Stimulated activated CD4-positive, alpha-beta T cell treated with anti-CD3 and anti-CD28 coated beads, Interleukin-2, amount 100 ng/mL, for 48 hours (primary cell): ENCODE measurements around the gene ATF6.

Experiments used
- DNase-seq, 2 donors: peaks; one replicate each; pipeline ENCODE4 v3.0.0-alpha.2; 2020

The ATF6 gene

GRCh38 chr1:161836018-161836417 is 69.9 kb downstream of the ATF6 start:
- DNase-seq, result no peak

DNA sequence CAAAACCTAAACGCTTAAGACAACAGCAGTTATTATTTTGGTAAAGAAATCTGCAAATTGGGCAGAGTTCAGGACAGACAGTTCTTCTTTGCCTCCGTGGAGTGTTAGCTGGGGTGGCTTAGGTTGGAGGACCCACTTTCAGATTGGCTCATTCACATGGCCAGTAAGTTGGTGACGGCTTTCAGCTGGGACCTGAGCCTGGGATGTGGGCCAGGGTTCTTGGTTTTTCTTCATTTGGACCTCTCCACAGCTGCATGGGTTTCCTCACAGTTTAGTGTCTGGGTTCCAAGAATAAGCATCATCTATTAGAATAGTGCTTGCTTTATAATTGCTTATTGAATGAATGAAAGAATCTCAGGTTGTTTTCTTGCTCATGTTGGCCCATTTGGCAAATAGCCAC is 72.2 kb downstream of the ATF6 start:
- DNase-seq, result no peak

DNA sequence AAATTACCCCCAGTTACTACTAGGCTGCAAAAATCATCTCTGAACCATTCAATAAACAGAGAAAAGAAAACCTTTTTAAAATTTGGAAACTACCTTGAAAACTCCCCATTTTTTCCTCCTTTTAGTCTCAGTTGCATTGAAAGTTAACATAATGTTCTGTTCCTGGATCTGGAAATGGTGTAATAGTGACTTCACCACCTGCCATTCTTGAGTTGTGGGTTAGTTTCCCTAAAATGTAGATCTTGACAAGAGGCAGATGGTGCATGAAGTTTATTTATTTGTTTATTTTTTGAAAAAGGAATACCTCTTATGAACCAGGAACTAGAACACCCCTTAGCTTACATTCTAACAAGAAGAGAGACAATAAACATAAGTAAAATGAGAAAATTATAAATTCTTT is 72.8 kb downstream of the ATF6 start:
- DNase-seq, result no peak

- DNase-seq, result no peak
These were observed 73.5 kb downstream of the ATF6 start for GRCh38 chr1:161839591-161839990.

GRCh38 chr1:161840363-161840762 is 74.2 kb downstream of the ATF6 start:
- DNase-seq, result no peak

DNA sequence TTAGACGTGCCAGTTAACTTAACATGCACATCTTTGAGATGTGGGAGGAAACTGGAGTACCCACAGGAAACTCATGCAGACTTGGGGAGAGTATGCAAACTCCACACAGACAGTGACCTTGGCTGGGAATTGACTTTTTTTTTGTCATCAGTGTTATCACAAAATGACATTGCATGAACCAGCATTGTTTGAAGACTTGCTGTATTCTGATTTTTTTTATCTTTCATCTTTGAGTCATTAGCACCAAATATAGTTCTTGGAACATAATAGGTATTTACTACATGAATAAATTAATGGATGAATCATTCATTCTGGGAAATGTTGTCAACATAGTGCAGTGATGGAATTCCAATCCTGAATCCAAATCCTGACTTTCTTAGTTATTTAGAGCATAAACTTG is 77.0 kb downstream of the ATF6 start:
- DNase-seq, result no peak

GRCh38 chr1:161844696-161845095 is 78.6 kb downstream of the ATF6 start:
- no peak for DNase-seq

DNA sequence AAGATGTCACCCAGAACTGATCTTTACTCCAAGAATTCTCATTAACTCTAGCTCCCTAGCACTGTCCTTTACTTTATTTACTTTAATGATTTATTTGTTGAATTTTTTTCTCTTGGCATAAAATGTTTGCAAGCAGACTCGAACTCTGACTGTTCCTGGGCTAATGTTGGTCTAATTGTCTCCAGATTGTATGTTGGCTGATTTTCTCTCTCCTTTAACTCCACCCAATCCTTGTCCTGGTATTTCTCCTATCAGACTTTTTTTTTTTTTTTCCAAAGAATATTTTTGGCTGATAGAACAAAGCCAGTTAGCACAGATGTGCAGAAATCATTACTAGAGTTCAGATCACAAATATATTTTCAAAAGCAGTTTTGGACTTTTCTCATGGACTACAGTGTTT is 82.6 kb downstream of the ATF6 start:
- no peak for DNase-seq

DNA sequence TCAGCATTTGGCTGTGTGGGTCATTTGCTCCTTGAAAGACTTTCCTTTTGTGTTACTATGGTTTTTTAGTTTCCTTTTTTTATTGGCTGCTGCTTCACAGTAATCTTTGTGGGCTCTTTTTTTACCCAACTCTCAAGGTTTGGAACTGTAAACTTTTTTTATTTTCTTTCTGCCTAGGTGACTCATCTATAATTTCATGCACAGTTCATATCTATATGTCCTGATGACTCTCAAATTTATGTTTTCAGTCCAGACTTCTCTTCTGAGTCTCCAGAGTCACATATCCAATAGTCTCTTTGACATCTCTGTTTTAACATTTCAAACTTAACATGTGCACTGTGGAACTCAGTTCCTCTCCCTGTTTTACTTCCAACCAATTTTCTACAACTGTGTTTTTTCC is 83.4 kb downstream of the ATF6 start:
- DNase-seq, result no peak

DNA sequence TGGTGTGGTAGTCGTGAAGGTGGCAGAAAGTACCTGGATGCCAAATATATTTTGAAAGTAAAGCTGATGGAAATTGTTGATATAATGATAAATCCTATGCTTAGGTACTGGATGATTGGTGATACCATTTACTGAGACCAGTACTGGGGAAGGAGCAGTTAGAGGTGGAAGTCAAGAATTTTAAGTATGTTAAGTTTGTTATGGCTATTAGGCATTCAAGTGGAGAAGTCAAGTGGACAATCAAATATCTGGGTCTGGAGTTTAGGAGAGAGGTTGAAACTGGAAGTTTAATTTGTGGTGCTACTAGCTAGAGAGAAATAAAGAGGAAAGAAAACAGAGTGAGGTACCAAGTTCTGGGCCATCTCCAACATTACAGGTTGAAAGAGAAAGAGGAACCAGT is 89.1 kb downstream of the ATF6 start:
- no peak for DNase-seq

DNA sequence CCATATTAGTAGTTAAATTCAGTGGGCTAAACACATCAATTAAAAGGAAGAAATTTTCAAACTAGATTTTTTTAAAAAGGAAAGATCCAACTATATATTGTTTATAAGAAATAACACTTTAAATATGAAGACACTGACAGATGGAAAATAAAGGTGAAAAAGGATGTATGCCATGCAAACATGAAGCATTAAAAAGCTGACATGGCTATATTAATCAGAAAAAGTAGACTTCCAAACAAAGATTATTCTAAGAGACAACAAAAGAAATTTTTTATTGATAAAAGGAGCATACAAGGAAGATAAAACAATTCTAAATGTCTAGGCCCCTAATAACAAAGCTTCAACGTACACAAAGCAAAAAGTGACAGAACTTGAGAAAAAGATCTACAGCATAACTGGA is 92.2 kb downstream of the ATF6 start:
- DNase-seq, result no peak

GRCh38 chr1:161863549-161863948 is 97.4 kb downstream of the ATF6 start:
- no peak for DNase-seq

DNA sequence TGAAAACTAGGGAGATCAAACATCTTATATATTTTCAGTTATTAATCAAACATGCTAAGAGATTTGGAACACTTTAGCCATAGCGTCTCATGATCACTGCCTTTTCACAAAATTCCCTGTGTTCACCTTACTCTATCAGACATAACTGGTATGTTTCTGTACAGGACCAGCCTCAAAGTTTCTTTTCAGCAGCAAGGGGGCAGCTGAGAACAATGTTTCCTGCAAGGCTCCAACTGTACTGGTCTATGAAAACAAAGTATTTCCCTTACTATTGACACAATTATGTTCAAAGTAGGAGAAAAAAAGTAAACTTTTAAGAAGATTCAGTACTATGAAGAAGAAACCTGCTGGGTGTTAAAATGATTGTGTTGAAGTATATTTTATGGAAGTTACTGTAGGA is 98.5 kb downstream of the ATF6 start:
- DNase-seq, result no peak

DNA sequence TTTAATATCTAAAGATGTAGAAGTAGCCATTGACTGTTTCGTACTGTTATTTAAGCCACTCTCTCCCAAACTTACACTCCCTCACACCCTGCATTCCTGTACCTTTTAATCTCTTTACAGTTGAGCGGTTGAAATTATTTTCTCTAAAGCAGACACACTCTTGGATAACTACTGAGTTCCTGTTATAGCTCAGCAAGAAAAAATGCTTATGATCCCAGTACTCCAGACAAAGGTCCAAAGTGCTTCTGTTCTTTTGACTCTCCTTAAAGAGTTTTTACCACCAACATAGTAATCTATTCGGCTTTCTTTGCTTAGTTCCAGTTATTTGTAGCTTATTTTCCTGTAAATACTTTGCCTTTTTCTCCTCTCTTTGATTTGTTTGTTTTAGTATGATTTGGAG is 100.1 kb downstream of the ATF6 start:
- DNase-seq, result no peak

DNA sequence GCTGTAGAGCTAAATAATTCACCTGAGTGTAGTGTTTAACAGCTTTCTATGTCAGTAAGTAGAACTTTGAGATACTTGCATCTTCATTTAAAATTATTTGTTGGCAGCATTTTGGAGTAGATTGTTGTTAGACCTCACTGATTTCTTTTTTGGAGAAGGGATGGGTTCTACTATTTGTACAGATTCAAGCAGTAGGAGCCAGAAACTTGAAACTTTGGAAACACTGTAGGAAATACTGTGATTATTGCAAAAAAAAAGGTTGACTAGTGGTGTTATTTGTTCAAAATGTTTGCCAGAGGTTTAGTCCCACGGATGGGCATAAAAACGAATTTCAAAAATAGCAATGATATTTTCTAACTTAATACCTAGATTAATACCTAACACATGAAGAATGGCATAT is 102.7 kb downstream of the ATF6 start:
- DNase-seq, result no peak

DNA sequence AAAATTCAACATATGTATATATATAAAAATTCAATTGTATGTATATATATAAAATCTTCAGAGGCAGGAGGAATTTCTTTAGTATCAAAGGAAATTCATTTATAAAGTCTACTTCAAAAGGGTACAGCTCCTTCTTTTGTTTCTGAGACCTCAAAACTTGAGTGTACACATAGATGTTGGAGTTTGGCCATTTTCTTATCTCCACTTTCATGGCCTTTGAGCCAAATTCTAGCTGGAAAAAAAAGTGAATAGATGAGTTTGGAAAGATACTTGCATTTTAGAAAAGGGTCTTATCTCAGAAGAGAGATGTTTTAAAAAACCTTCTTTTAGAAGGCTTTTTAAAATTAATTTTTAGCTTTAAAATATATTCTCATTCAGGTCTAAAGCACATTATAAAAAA is 103.2 kb downstream of the ATF6 start:
- DNase-seq, result no peak

GRCh38 chr1:161872506-161872905 is 106.4 kb downstream of the ATF6 start:
- no peak for DNase-seq

GRCh38 chr1:161879261-161879660 is 113.1 kb downstream of the ATF6 start:
- DNase-seq, result no peak

DNA sequence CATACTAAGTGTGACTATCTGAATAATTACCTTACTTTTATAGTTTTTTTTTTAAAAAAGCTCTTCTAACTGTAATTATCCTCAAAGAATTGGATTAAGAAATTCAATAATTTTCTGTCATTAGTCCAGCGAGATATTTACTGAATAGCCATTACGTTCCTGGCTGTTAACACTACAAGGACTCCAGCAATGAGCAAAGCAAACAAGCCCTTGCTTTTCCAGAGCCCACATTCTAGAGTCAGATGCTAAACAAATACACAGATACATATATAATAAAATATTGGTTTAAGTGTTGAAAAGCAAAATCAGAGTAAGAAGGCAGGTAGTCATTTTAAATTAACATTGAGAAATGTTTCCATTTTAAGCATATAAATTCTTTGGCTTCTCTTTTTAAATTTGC is 118.4 kb downstream of the ATF6 start:
- no peak for DNase-seq

- DNase-seq, result no peak
These were observed 118.9 kb downstream of the ATF6 start for GRCh38 chr1:161885003-161885402.

DNA sequence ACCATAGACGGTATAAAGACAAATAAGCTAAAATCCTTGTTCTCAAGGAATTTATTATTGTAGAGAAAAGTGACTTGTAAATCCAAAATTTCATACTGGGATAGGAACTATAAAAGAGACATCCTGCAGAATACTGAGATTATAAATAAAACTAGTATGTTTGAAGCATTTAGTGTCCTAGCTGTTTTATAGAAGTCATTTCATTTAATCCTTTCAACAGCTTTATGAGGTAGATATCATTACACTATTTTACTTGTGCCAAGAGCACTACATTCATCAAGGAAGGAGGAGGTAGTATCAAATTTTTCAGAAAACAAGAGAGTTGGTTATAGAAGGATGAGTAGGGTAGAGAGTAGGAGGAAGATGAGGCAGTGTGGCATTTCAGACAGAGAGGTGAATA is 119.6 kb downstream of the ATF6 start:
- no peak for DNase-seq

- DNase-seq, result no peak
These were observed 120.5 kb downstream of the ATF6 start for GRCh38 chr1:161886589-161886988.

DNA sequence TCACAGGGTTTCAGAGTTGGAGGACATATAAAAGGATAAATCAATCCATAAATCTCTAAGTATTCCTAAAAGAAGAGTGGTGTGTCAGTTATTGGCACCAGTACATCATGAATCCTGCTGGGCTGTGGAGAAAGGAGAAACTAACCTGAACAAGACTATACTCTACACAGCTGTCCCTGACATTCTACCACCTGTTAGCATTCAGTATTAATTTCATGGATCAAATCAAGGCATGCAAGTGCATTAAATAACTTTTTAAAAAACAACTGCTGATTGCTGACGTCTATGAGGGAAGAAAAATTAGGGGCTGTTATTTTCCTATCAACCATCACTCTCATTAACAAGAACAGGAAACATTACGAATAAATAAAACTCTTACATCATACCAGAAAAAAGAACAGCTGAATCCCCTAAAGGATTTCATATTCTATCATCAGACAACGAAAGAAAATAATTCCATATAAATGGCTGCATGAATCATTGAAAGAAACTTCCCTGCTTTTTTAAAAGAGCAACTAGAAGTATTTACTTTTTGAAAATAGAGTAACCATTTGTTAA is 121.7 kb downstream of the ATF6 start:
- no peak for DNase-seq

- DNase-seq, result no peak
These were observed 124.5 kb downstream of the ATF6 start for GRCh38 chr1:161890574-161890973.

DNA sequence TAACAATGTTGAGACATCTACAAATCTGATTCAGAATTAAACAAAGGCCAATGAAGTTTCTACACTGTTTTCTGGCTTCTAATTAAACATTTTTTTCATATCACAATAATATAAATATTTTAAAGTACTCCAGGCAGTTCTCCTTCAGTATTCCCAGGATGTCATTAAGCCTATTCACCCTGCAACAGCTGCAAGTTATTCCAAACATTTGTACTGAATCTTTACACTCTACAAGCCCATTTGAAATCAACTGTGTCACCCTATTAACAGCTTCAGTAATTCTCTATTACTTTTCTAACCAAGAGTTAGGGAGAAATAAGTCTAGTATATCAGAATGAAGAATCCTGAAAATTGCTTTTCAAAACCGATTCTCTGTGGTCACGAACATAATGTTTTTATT is 133.0 kb downstream of the ATF6 start:
- DNase-seq, result no peak

DNA sequence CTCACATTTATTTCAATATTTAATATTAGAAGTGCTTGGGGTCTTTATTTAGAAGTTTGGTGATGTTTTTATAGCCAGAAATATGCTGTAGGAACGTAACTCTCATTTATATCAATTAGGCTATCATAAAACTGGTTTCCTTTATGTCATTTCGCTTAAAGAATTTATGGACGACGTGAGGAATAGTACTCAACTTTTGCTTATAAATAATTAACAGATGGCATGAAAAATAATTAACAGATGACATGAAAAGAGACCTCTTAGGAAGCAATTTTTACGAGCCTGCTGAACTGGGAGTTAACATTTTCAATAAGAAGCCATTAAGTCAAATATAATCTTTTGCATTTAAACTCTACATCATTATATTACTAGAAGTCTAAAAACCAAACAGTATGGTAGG is 134.0 kb downstream of the ATF6 start:
- no peak for DNase-seq
